SK-MEL-5 (cell line): ENCODE results near the gene OAF. TPM values are rescaled to one million over a fixed set of nuclear protein-coding genes. Genes with fewer than 3 reads are reported as not detected.
"Not testable (repeated sequence)": the region's sequence is repeated elsewhere in the genome, so short reads cannot be mapped to it uniquely, and the experiment has no call there.

Experiments used
- DNase-seq: peaks from one replicate; pipeline ENCODE4 v3.0.0-alpha.2; 2016; ENCODE audit warnings: low read depth, low spot score
- in situ Hi-C: cut with HindIII; loops from 2 replicates; pipeline ENCODE4 v1.10.0; 2016; ENCODE audit warnings: low sequenced_read_pairs, high pct_unique_total_duplicates, low pct_unique_long_range_greater_than_20kb
- polyA plus RNA-seq, 2 experiments: library from polyadenylated mRNA; depleted of rRNA; stranded (reverse); fragments of >200 nt; gene quantifications; 2 replicates each; pipeline ENCODE4 v1.2.3, GENCODE V29; 2015
- total RNA-seq: library from RNA; depleted of rRNA; stranded (reverse); fragments of >200 nt; shearing (Covaris generic); gene quantifications from 2 replicates; pipeline ENCODE4 v1.2.3, GENCODE V29; 2014; rRNA removed

OAF gene
- 73.3 and 82.5 TPM in 2 replicates for total RNA-seq
- polyA plus RNA-seq (2015; cell fraction: cytosol; rRNA removed): 140 and 157 TPM in 2 replicates
- 26.8 and 28.0 TPM in 2 replicates for polyA plus RNA-seq (2015; cell fraction: nucleus; rRNA removed)

DNA sequence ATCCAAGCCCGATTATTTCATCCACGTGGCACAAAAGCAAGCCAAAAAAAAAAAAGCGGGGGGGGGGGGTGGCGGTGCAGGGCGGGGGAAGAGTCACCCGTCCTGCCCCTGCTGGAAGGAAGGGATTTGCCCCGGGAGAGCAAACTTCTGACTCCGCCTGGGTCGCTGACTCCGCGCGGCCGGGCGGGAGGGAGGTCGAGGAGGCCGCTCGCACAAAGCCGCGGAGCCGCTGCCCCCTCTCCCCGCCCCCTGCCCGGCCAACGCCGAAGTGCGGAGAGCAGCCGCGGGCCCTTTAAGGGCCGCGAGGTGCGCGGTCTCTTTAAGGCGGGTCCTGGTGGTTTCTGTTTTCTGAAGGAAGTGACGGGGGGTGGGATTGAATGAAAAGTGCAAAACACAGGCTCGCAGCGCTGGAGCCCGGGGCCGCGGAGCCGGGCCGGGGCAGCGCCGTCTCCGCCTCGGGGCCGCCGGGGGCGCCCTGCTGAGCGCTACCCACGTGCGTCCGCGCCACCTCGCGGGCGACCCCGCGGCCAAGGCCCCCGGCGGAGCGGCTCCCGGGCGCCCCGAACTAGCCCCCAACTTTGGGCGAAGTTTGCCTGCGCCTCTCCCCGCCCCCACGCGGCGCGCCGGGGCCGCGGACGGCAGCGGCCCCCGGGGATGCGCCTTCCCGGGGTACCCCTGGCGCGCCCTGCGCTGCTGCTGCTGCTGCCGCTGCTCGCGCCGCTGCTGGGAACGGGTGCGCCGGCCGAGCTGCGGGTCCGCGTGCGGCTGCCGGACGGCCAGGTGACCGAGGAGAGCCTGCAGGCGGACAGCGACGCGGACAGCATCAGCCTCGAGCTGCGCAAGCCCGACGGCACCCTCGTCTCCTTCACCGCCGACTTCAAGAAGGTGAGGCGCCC, at the start of gene OAF:
TSS of gene OAF (plus strand) at position 407 of the 896 bp plus-strand sequence. CDS start at position 655, 248 bp downstream.
- in situ Hi-C loops: no loop called here
- DNase-seq: peak; percentile 85

DNA sequence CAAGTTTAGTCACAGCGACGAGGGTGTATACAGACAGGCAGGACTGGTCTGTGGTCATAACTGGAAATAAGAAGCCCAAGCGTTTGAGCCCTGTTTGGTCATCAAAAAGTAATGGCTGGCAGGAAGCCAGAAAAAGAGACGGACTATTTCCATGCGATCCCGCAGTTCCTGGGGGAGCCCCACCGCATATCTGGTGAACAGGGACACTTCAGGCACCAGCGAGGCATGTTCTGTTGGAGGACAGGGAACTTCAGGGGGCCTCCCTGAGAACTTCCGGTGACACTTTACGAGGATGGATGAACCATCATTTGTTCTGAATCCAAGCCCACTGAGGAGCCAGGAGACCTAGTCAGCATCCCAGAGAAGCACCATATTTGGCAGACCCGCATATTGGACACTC, 43.2 kb upstream of the OAF start:
- in situ Hi-C loops: no loop called here
- DNase-seq: no peak

DNA sequence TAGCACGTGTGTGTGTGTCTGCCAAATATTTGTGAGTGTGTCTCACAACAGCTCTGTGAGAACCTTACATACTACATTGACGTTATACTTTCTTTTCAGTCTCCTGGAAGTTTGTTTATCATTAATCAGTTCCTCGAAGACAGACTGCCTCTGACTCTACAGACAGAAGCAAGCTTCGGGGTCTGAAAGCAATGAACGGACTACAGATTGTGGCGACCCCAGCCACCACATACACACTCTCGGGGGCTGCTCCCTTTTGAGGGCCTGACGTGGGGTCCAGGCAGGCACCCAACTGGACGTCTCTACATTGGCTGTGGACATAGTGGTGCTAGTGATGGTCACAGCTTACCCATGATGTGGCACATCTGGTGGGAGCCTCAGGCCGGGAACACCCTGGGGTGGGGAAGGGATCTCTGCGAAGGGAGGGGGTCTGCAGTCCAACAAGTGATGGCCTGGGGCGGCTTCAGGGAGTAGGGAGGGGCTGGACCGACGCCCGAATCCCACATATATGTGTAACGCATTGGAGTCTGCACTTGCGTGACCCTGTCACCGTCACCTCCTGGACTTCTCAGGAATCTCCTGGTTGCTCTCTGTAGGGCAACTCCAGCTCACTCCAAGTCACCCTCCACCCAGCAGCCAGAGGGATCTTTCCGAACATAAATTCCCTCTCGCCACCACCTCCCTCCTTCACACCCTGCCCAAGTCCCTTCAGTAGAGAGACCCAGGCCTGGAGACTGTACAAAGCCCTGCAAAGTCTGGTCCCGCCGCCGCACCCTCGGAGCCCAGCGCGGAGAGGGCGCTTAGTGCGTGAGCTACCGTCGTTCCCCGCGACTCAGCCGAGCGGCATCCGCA, 42.5 kb upstream of the OAF start:
- no peak for DNase-seq
- in situ Hi-C loops: no loop called here

DNA sequence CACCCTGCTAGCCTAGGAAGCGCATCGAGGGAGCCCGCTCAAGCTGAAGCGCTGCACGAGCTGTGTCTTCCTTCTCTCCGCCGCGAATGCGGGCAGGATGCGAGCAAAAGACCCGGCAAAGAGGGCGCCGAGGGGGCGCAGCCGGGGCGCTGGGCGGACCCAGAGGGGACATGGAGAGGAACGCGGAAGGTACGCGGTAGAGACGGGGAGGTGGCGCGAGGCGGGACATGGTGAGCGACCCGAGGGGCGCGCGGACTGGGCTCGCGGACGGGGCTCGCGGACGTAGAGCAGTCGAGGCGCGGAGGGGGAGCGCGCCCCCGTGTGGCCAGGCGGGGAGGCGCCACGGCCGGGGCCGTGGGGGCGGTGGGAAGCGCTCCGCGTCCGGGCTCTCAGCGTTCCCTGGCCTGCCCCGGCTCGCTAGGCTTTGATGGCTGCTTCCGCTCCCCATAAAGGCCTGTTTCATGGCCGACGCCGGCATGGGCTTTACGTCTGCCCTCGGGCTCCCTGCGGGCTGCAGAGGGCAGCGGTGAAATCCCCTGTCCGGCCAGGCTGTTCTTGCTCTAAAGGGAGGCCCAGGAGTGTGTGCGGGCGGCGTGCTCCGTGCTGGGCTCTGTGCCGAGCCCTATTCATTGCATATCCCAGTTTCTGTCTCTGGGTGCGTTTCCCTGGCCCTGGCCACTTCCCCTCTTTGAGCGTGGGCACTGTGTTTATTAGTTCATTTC, 41.7 kb upstream of the OAF start:
- peak; percentile 64 for DNase-seq
- in situ Hi-C loops: no loop called here

DNA sequence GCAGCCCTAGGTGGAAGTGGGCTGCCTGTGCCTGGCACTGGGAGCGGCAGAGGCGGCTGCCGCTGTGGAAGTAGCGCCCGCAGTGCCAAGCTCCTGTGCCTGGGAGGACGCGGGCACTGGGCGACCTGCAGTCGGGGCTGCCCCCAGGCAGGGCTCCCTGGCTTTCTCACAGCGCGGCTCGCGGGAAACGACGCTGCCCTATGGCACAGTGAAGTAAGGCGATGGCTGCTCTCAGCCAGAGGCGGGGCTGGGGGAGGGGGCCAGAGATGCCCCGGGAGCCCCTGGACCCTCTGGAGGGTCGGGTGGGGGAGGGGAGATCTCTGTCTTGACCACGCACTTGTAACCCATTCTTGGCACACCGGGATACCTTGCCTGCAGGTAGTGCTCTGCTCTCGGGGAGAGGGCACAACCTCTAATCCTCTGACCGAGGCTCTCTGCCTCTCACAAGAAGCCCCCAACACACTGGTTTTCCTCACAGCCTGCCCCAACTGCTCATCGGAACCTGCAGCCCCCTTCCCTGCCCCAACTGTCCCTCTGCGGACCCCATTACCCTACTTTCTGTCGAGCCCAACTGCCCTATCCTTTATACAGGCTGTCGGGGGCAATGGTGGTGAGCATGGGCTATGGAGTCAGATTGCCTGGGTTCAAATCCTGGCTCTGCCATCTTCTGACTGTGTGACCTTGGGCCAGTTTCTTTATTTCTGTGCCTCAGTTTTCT, 40.7 kb upstream of the OAF start:
- no peak for DNase-seq
- in situ Hi-C loops: no loop called here

DNA sequence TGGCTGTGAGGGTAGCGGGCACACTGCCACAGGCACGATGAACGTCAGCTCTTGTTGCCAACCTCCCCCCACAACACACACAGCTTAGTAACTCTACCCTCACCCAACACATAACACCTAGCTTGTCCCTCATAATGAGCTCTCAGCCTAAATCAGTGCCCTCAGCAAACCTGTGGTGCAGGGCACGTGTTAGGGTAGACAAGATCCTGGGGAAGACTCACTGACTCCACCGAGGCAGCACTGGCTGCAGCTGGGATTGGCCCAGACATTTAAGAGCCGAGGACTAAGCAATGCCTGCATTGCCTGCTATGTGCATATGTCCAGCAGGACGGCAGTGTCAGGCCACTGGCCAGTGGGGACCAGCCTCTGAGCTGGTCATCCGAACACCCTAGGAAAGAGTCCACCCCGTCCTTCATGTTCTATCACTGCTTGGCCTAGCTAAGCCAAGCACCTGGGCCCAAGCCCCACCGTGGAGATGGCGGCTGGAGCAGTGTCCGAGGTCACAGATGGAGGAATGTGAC, 40.0 kb upstream of the OAF start:
- in situ Hi-C loops: no loop called here
- no peak for DNase-seq

DNA sequence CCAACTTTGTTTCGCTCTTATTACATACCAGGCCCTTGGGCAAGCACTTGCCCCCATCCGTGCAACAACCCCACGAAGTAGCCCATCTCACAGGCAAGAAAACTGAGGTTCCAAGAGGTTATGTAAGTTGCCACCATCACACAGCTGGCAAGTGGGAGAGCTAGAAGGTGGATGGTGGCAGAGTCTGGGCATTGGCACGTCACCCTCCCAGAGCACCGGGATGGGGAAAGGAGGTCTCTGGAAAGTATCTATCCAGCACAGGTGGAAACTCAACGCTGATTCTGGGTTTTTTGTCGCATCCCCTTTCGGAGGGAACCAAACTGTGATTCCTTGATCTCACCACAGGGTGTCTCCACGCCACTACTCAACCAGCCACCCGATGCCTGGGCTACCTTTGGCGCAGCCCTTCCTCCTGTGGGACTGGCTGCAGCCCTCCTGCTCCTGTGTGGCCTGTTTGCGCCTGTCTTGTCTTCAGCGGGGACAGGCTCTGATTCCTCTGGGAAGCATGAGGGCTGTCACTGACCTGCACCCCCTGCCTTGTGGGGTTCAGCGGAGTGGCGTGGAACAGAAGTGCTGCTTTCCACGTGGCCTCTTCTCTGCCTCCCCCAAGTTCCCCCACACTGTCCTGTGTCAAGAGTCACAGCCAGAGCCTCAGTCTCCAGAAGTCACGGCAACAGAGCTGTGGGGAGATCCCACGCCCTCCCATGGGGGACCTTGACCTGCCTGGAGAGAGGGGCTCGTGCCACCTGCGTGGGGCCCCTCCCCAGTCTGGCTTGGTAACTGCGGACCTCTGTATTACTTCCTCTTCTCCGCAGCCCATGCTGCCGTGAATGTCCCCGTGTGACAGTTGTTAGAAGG, 38.5 kb upstream of the OAF start:
- in situ Hi-C loops: no loop called here
- DNase-seq: peak; percentile 66

DNA sequence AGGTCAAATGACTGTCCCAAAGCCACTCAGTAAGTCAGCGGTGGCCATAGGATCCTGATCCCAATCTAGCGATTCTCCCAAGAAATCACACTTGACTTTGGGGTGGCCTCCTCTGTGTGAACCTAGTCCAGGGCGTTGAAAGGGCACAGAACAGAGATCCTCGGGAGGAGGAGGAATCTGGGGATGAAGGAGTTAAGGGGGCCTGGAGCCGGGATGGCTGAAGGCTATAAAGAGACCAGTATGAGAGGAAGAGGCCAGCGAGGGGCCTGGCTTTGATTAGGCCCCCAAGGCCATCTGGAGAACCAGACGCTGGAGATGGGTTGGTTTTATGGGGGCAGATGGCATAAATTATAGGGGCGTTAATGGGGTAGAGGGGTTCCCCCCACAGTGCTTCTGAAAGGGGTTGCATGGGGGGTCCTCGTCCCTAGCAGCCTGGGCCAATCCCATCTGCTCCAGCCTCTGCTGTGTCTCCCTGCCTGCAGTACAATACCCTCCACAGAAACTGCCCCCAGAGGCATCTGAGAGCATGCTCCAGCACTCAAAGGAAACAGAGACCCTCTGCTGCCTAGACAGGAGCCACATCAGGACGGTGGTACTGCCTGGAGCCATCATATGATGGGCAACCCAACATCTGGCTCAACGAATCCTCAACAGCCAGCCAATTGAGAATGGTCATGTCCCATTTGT, 37.7 kb upstream of the OAF start:
- in situ Hi-C loops: no loop called here
- DNase-seq: no peak

DNA sequence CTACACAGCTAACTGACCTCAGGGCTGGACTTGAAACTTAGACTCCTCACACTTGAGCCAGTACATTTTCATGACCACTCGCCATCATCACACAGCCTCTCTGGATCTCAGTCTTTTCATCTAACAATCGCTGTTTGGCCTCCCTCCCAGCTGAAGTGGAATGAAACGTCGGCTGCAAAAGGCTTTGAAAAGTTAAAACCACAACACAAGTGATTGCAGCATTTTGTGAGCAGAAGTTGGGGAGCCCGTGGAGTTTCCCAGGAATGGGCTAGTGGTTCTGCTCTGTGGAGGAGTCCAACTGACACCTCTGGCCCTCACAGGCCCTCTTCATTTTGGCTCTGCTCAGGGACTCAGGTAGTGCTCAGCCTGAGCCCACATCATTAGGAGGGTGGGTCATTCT, 37.0 kb upstream of the OAF start:
- in situ Hi-C loops: no loop called here

DNA sequence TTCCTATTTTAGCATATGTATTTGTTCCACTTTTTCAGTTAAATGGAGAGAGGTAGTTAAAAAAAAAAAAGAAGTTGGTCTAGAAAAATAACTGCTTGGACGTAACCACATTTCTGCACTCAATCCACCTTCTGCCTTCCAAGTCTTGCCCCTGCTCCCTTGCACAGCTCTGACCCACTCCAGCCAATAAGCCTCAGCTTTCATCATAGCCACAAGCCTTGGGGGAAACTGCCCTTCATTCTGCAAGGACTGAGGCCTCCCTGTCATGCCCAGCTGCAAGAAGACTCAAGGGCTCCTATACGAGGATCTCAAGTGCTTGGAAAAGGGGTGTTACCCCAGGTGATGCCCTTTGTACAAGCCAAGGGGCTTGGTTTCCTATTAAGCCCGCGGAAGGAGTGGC, 36.0 kb upstream of the OAF start:
- in situ Hi-C loops: no loop called here
- no peak for DNase-seq

More for the DNA sequence above, 37.0 kb upstream of the OAF start:
- no peak for DNase-seq

DNA sequence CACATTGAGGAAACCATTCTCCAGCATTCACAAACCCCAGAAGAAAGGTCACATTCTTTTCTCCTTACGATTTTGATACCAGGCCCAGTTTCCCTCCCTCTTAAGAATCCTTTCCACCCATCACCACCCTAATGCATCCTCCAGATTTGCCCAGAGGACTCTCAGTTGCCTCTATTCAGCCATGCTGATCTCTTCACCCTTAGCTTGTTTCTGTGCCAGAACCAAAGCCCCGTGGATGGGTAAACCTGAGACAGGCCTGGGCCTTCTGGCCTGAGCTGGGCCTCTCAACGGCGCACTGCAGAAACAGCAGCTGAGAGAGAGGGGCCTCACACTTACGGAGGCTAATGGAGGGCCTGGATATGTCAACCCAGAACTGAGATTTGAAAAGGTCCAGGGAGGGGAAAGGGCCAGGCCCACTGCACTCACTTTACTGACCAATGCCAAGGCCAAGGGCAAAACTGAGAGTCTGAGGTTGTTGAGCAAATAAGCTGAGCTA, 32.2 kb upstream of the OAF start:
- in situ Hi-C loops: no loop called here
- no peak for DNase-seq

DNA sequence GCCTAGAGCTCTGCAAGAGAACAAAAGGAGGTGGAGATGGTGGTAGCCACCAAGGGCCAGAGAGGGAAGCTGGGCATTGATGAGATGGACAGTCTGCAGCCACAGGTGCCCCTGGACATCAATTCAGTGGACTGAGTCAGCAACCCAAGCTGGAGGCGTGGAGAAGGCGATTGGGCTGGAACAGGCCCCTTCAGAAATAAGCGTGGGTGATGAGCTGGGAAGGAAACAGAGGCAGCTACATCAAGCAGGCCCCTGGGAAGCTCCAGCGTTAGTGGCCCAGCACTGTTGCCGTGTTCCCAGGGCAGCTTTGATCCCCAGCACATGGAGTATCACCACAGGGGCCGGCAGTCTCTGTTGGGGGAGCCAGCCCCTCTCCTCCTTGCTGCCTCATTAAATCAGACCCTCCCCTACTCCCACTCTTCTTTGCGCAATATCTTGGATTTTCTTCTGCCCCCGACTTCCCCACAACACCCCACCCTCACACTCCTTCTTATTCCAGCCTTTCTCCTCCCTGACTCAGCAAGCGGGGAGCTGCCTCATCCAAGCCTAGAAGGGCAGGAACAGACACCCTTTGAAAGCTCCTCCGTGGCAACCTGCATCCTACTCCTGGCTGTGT, 31.7 kb upstream of the OAF start:
- DNase-seq: no peak
- in situ Hi-C loops: no loop called here

DNA sequence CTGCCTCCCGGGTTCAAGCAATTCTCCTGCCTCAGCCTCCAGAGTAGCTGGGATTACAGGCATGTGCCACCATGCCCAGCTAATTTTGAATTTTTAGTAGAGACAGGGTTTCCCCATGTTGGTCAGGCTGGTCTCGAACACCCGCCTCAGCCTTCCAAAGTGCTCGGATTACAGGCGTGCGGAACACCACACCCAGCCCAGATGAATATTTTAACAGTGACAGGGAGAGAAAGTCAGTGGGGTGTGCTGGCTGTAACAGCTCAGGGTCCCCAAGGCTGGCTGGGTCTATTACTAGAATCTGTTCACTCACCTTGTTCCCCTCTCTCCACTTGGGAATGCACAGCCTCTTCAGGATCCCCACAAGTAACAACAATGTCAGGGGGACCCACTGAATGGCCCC, 30.8 kb upstream of the OAF start:
- DNase-seq, in situ Hi-C loops: not testable (repeated sequence)

DNA sequence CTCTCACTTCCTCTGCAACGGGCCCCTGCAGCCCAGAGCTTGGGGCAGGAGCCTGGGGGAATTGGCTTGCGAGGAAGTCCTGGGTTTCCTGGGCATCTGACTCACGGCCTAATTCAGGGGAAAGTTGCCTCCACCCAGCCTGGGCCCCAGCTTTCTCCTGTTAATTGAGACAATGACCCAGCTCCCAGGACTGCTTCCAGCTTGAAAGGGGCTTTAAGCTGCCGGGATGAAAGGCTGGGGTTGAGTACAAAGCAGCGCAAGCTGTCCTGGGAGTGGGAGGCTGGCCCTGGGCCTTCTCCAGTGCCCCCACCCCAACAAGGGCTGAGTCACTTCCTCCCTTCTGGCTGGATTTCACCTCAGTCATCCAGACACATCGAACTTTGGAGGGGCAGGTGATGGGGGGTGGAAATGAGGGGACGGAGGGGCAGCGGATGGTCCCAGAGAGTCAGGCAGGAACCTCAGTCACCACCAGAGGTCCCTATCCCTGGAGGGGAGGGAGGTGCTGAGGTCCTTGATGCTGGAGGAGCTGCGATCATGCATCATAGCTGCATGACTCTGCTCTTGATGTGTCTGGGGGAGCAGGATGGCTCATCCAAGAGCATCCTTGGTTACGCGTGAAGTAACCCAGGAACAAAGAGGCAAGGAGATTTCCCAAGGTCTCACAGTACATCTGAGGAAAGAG, 30.1 kb upstream of the OAF start:
- no peak for DNase-seq
- in situ Hi-C loops: no loop called here
